ENCODE measurements around the gene CST3.
"Not testable (repeated sequence)": the region's sequence is repeated elsewhere in the genome, so short reads cannot be mapped to it uniquely, and the experiment has no call there.

GRCh38 chr20:23620670-23621386 is 16.9 kb downstream of the CST3 start:
- not testable (repeated sequence) for TF ChIP-seq CTCF (tag by site-specific recombination; IDR thresholded peaks at IDR 0.05); ZNF518A (tag by site-specific recombination; conservative IDR thresholded peaks at IDR 0.05; ENCODE audit: low read depth); ZSCAN23 (tag by site-specific recombination; IDR thresholded peaks at IDR 0.05); EGR2 (tag by site-specific recombination; IDR thresholded peaks at IDR 0.05; ENCODE audit: low read depth); TCF7L2 (IDR thresholded peaks at IDR 0.05; ENCODE audit: borderline replicate concordance, low read depth, low read length); ZNF362 (tag by site-specific recombination; IDR thresholded peaks at IDR 0.05); RBAK (tag by site-specific recombination; IDR thresholded peaks at IDR 0.05); YY2 (tag by site-specific recombination; IDR thresholded peaks at IDR 0.05); ZNF654 (tag by site-specific recombination; IDR thresholded peaks at IDR 0.05; ENCODE audit: low read depth); REST (tag by site-specific recombination; IDR thresholded peaks at IDR 0.05); ZNF791 (tag by site-specific recombination; IDR thresholded peaks at IDR 0.05)
